ENCODE measurements around the gene RPH3AL. TPM values are rescaled to one million over a fixed set of nuclear protein-coding genes. Genes with fewer than 3 reads are reported as not detected.
A peak's percentile ranks its signal among the peaks of the same experiment; 100 is the strongest.

Gene RPH3AL, protein sequence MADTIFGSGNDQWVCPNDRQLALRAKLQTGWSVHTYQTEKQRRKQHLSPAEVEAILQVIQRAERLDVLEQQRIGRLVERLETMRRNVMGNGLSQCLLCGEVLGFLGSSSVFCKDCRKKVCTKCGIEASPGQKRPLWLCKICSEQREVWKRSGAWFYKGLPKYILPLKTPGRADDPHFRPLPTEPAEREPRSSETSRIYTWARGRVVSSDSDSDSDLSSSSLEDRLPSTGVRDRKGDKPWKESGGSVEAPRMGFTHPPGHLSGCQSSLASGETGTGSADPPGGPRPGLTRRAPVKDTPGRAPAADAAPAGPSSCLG
- total RNA-seq = 10 to 100 TPM; 24.3 to 90.5 (median 47.2) TPM

- H3K9me3 ChIP-seq = no peaks in the 10 kb centered on the region
- H3K27me3 ChIP-seq = no peaks in the 10 kb centered on the region
- TF ChIP-seq POLR2AphosphoS5 (IDR thresholded peaks at IDR 0.05) (peak in 2 of 3 donors; percentile 31 to 49), POLR2A (IDR thresholded peaks at IDR 0.05) (peak; percentile 61)
- TF ChIP-seq, protein P1, sequence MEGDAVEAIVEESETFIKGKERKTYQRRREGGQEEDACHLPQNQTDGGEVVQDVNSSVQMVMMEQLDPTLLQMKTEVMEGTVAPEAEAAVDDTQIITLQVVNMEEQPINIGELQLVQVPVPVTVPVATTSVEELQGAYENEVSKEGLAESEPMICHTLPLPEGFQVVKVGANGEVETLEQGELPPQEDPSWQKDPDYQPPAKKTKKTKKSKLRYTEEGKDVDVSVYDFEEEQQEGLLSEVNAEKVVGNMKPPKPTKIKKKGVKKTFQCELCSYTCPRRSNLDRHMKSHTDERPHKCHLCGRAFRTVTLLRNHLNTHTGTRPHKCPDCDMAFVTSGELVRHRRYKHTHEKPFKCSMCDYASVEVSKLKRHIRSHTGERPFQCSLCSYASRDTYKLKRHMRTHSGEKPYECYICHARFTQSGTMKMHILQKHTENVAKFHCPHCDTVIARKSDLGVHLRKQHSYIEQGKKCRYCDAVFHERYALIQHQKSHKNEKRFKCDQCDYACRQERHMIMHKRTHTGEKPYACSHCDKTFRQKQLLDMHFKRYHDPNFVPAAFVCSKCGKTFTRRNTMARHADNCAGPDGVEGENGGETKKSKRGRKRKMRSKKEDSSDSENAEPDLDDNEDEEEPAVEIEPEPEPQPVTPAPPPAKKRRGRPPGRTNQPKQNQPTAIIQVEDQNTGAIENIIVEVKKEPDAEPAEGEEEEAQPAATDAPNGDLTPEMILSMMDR (IDR thresholded peaks at IDR 0.05) = no peak
- 21% methylated on average over 21 of the region's 22 CpGs; no CpG with 5 or more reads in 1 of the 2 donors for WGBS, 2 donors (ENCODE audit: low coverage in 1 of 2)
- peak; percentile 80 for DNase-seq
- no peaks in the 10 kb centered on the region for H3K36me3 ChIP-seq
- in situ Hi-C loops (cut with MboI; ENCODE audit: low pct_ligation_motif_present in 1 of 4, low pct_unique_long_range_greater_than_20kb in 1 of 4, low sequenced_read_pairs in 3 of 4) = no loop called here
- intact Hi-C loops (cut with DNase I; ENCODE audit: low total_unique reads) = no loop called here
- peaks cover 14 to 65% (median 54%) of the 10 kb centered on the region in 4 donors for H3K4me1 ChIP-seq
- H3K27ac ChIP-seq = peak within 1 kb of the TSS; percentile 90 to 94 (median 92)
- peak within 1 kb of the TSS in 2 of 4 donors; percentile 25 to 26 for H3K4me3 ChIP-seq
Observed at GRCh38 chr17:352421-353212, at the start of gene RPH3AL. TSS of gene RPH3AL (minus strand) at chr17:352807. CDS start at chr17:327543, 25,264 bp downstream.

GRCh38 chr17:400257-400656 lies 47.6 kb upstream of the RPH3AL start:
- intact Hi-C loops (cut with DNase I; ENCODE audit: low total_unique reads) (no loop called here), in situ Hi-C loops (cut with MboI; ENCODE audit: low pct_ligation_motif_present in 1 of 4, low pct_unique_long_range_greater_than_20kb in 1 of 4, low sequenced_read_pairs in 3 of 4) (no loop called here)
- TF ChIP-seq EP300 (IDR thresholded peaks at IDR 0.05; ENCODE audit: low read depth) = no peak
- TF ChIP-seq POLR2A (IDR thresholded peaks at IDR 0.05) = no peak
- no peak for TF ChIP-seq POLR2AphosphoS5 (IDR thresholded peaks at IDR 0.05)
- TF ChIP-seq, protein P1 (IDR thresholded peaks at IDR 0.05) = no peak
- H3K9me3 ChIP-seq = no peaks in the 10 kb centered on the region
- 73 to 74% methylated on average over 4 to 10 of the region's 10 CpGs for WGBS, 2 donors (ENCODE audit: low coverage in 1 of 2)
- H3K36me3 ChIP-seq = no peaks in the 10 kb centered on the region
- H3K27me3 ChIP-seq = peaks cover 5% of the 10 kb centered on the region
- H3K4me1 ChIP-seq = no peaks in the 10 kb centered on the region
- H3K4me3 ChIP-seq = no peak overlapping the region
- no peak overlapping the region for H3K27ac ChIP-seq
- no peak for DNase-seq

DNA sequence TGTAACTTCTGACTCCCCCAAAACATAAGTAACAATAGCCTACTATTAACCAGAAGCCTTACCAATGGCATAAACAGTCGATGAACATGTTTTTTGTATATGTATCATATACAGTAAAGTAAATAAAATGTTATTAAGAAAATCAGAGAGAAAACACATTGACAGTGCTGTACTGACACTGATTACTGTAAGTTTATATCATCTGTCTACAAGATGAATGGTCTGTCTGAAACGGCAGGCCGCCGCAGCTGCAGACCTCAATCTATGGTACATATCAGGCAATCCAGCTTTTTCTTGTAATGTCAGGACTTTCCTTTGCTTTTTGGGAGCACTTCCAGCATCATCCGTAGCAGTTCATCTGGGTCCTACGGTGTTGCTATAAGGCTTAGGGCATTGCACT lies 44.2 kb upstream of the RPH3AL start:
- H3K36me3 ChIP-seq = no peaks in the 10 kb centered on the region
- H3K4me3 ChIP-seq = no peak overlapping the region
- intact Hi-C loops (cut with DNase I; ENCODE audit: low total_unique reads) = no loop called here
- H3K9me3 ChIP-seq = no peaks in the 10 kb centered on the region
- TF ChIP-seq EP300 (IDR thresholded peaks at IDR 0.05; ENCODE audit: low read depth) = no peak
- TF ChIP-seq, protein P1 (IDR thresholded peaks at IDR 0.05) = no peak
- TF ChIP-seq POLR2A (IDR thresholded peaks at IDR 0.05) = no peak
- no peak for TF ChIP-seq POLR2AphosphoS5 (IDR thresholded peaks at IDR 0.05)
- H3K4me1 ChIP-seq = no peaks in the 10 kb centered on the region
- no peak for DNase-seq
- in situ Hi-C loops (cut with MboI; ENCODE audit: low pct_ligation_motif_present in 1 of 4, low pct_unique_long_range_greater_than_20kb in 1 of 4, low sequenced_read_pairs in 3 of 4) = no loop called here
- no peak overlapping the region for H3K27ac ChIP-seq
- 64 to 66% methylated on average over 3 to 6 of the region's 6 CpGs for WGBS, 2 donors (ENCODE audit: low coverage in 1 of 2)
- H3K27me3 ChIP-seq = peaks cover 5% of the 10 kb centered on the region

GRCh38 chr17:395974-396373 lies 43.4 kb upstream of the RPH3AL start:
- in situ Hi-C loops (cut with MboI; ENCODE audit: low pct_ligation_motif_present in 1 of 4, low pct_unique_long_range_greater_than_20kb in 1 of 4, low sequenced_read_pairs in 3 of 4) = no loop called here

More at GRCh38 chr17:395974-396373, 43.4 kb upstream of the RPH3AL start:
- no peak for DNase-seq
- no peak overlapping the region for H3K27ac ChIP-seq
- H3K4me3 ChIP-seq = no peak overlapping the region
- H3K9me3 ChIP-seq = no peaks in the 10 kb centered on the region
- no peak for TF ChIP-seq POLR2AphosphoS5 (IDR thresholded peaks at IDR 0.05)
- no peak for TF ChIP-seq EP300 (IDR thresholded peaks at IDR 0.05; ENCODE audit: low read depth)
- TF ChIP-seq, protein P1 (IDR thresholded peaks at IDR 0.05) = no peak
- no peak for TF ChIP-seq POLR2A (IDR thresholded peaks at IDR 0.05)
- intact Hi-C loops (cut with DNase I; ENCODE audit: low total_unique reads) = no loop called here
- peaks cover 5% of the 10 kb centered on the region for H3K27me3 ChIP-seq
- WGBS, 2 donors (ENCODE audit: low coverage in 1 of 2) = 89 to 95% methylated on average over 2 of the region's 2 CpGs
- no peaks in the 10 kb centered on the region for H3K36me3 ChIP-seq
- no peaks in the 10 kb centered on the region for H3K4me1 ChIP-seq

Data from transverse colon (tissue), 4 donors.